Tibial artery (tissue), 4 donors: ENCODE data around the gene NEK7.

Source experiments
- DNase-seq, 2 donors: peaks; one replicate each; pipeline ENCODE4 v3.0.0-alpha.2; 2019
- H3K27ac ChIP-seq, 2 donors: fragments of 200-600 bp; sonication (generic) in 1 of 2; 1 replicate in 1 of 2; 2 replicates in 1 of 2; pipeline ENCODE4 v1.5.1; 2018 to 2019; ENCODE audit warnings: mild to moderate bottlenecking in 1 of 2
- H3K27me3 ChIP-seq, 2 donors: fragments of 200-600 bp; sonication (generic) in 1 of 2; one replicate each; pipeline versions ENCODE4 v1.5.1 to v1.6.0; 2016 to 2019
- H3K36me3 ChIP-seq, 3 donors: fragments of 200-600 bp; sonication (generic) in 2 of 3; one replicate each; pipeline ENCODE4 v1.5.1; 2016 to 2019; ENCODE audit warnings: mild to moderate bottlenecking in 2 of 3
- H3K4me1 ChIP-seq, 4 donors: fragments of 200-600 bp; sonication (generic) in 2 of 4; 1 replicate in 3 of 4; 2 replicates in 1 of 4; pipeline ENCODE4 v1.5.1; 2016 to 2019
- H3K4me3 ChIP-seq, 2 donors: fragments of 200-600 bp; sonication (generic) in 1 of 2; 1 replicate in 1 of 2; 2 replicates in 1 of 2; pipeline ENCODE4 v1.5.1; 2018 to 2019; ENCODE audit warnings: mild to moderate bottlenecking in 2 of 2
- H3K9me3 ChIP-seq, 3 donors: fragments of 200-600 bp; sonication (generic) in 1 of 3; one replicate each; pipeline ENCODE4 v1.5.1; 2016 to 2019
- CTCF ChIP-seq, 2 experiments: fragments of 200-600 bp in 1 of 2; fragments of 450-650 bp in 1 of 2; IDR thresholded peaks; one replicate each; pipeline ENCODE4 v1.5.1; 2017 to 2019; ENCODE audit warnings: antibody characterized with exemption in 2 of 2, mild to moderate bottlenecking in 1 of 2, moderate library complexity in 1 of 2
- intact Hi-C: fragments of 100-400 bp; cut with DNase I; formaldehyde crosslinking; loops from one replicate; pipeline ENCODE4 v1.15.0; 2023; ENCODE audit warnings: low total_unique reads

The NEK7 gene

GRCh38 chr1:198228925-198229324 is 72.1 kb downstream of the NEK7 start:
- no peaks in the 10 kb centered on the region for H3K9me3 ChIP-seq
- H3K4me3 ChIP-seq: no peak overlapping the region
- no peak overlapping the region for H3K27ac ChIP-seq
- intact Hi-C loops: no loop called here
- peaks cover 0 to 8% (median 4%) of the 10 kb centered on the region in 4 donors for H3K4me1 ChIP-seq
- no peaks in the 10 kb centered on the region for H3K36me3 ChIP-seq
- DNase-seq: no peak
- H3K27me3 ChIP-seq: no peaks in the 10 kb centered on the region
- no peak for TF ChIP-seq CTCF (IDR thresholded peaks at IDR 0.05)

- Histone ChIP-seq H3K9me3 (no peaks in the 10 kb centered on the region), H3K4me1 (peaks cover 0 to 23% (median 8%) of the 10 kb centered on the region in 4 donors), H3K27ac (no peak overlapping the region), H3K4me3 (no peak overlapping the region), H3K36me3 (peaks cover 0 to 7% (median 0%) of the 10 kb centered on the region in 3 donors), H3K27me3 (no peaks in the 10 kb centered on the region)
- intact Hi-C loops: no loop called here
- DNase-seq: no peak
- no peak for TF ChIP-seq CTCF (IDR thresholded peaks at IDR 0.05)
These were observed 75.0 kb downstream of the NEK7 start for GRCh38 chr1:198231779-198232178.

DNA sequence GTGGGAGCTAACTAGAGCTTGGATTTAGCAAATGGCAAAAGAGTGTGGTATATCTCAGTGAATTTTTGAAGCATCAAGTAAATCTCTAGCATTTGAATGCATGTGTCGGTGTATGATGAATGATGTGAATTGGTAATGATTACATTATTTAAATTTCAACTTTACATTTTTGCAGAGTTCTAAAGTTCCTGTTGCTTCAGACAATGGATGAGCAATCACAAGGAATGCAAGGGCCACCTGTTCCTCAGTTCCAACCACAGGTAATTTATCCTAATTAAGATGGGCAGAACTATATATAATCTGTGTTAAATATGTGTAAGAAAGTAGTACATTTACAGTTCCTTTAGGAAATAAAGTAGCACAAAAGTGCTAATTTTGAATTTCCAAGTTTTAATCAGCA is 75.6 kb downstream of the NEK7 start:
- TF ChIP-seq CTCF (IDR thresholded peaks at IDR 0.05): no peak
- Histone ChIP-seq H3K36me3 (peaks cover 0 to 8% (median 0%) of the 10 kb centered on the region in 3 donors), H3K27ac (no peak overlapping the region), H3K4me1 (peaks cover 0 to 23% (median 8%) of the 10 kb centered on the region in 4 donors), H3K4me3 (no peak overlapping the region), H3K27me3 (no peaks in the 10 kb centered on the region), H3K9me3 (no peaks in the 10 kb centered on the region)
- intact Hi-C loops: no loop called here
- no peak for DNase-seq

DNA sequence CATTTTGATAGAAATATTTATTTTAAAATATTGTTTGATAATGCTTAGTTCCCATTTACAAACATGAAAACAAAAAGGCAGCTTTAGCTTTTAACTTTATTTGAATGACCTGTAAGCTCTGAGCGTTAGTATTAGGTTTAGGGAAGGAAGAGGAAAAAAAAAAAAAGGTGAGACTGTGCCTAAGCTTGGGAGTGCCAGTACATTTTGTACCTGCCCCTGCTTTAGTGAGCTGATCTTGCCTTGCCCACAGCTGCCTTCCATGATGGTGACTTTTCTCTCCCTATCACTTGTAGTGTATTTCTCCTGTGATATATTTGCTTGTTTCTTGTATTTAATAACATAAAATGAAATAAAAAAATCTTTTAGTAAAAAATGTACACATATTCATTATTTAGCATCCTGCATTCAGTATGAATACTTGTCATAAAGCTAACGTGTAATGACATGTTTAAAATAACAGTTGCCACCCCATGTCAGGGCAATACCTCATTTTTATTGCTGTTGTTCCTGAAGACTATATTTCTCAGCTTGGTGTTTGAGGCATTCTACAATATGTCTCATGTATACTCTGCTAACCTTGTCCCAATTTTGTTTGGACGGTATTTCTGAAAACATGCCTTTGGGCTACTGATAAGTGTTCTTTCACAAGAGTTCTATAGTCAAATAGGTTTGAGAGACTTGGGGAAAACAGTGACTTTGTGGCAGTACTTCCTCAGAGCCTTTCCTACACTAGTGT is 76.3 kb downstream of the NEK7 start:
- Histone ChIP-seq H3K27ac (no peak overlapping the region), H3K4me3 (no peak overlapping the region), H3K9me3 (no peaks in the 10 kb centered on the region), H3K4me1 (peaks cover 0 to 23% (median 8%) of the 10 kb centered on the region in 4 donors), H3K27me3 (no peaks in the 10 kb centered on the region), H3K36me3 (peaks cover 0 to 8% (median 0%) of the 10 kb centered on the region in 3 donors)
- intact Hi-C loops: no loop called here
- no peak for DNase-seq
- no peak for TF ChIP-seq CTCF (IDR thresholded peaks at IDR 0.05)

GRCh38 chr1:198234520-198235251 is 77.9 kb downstream of the NEK7 start:
- peaks cover 0 to 8% (median 0%) of the 10 kb centered on the region in 3 donors for H3K36me3 ChIP-seq
- no peaks in the 10 kb centered on the region for H3K9me3 ChIP-seq
- TF ChIP-seq CTCF (IDR thresholded peaks at IDR 0.05): no peak
- DNase-seq: no peak
- no peak overlapping the region for H3K4me3 ChIP-seq
- intact Hi-C loops: no loop called here
- peaks cover 0 to 17% (median 5%) of the 10 kb centered on the region in 4 donors for H3K4me1 ChIP-seq
- H3K27ac ChIP-seq: no peak overlapping the region
- H3K27me3 ChIP-seq: no peaks in the 10 kb centered on the region
